Esophagus squamous epithelium (tissue), 4 donors: ENCODE data around the gene DCDC2.

Experiments used
- CTCF ChIP-seq, 6 experiments: fragments of 450-650 bp in 4 of 6; fragments of 200-600 bp in 2 of 6; sonication (generic) in 2 of 6; IDR thresholded peaks; one replicate each; pipeline ENCODE4 v1.5.1; 2016 to 2019; ENCODE audit warnings: antibody characterized with exemption in 6 of 6, mild to moderate bottlenecking in 4 of 6, moderate library complexity in 4 of 6
- POLR2A ChIP-seq, 4 donors: fragments of 450-650 bp; IDR thresholded peaks; one replicate each; pipeline ENCODE4 v1.6.1; 2017; ENCODE audit warnings: antibody characterized with exemption in 4 of 4, mild to moderate bottlenecking in 4 of 4, moderate library complexity in 3 of 4

GRCh38 chr6:24270011-24270410, 87.8 kb downstream of the DCDC2 start:
- no peak for TF ChIP-seq CTCF (IDR thresholded peaks at IDR 0.05)
- TF ChIP-seq POLR2A (IDR thresholded peaks at IDR 0.05), result no peak
